GM19468 (cell line): Measurements from ENCODE around the gene TRPM6.
"Not testable (repeated sequence)": the region's sequence is repeated elsewhere in the genome, so short reads cannot be mapped to it uniquely, and the experiment has no call there.

ENCODE experiments used
- ATAC-seq: cut with Tn5 transposase; IDR thresholded peaks from one replicate; pipeline ENCODE4 v1.9.1; 2021; ENCODE audit warnings: mild to moderate bottlenecking, moderate library complexity, moderate number of reproducible peaks; ENCODE audit not compliant: unreplicated experiment; ENCODE audit errors: extremely low read depth

TRPM6 gene

DNA sequence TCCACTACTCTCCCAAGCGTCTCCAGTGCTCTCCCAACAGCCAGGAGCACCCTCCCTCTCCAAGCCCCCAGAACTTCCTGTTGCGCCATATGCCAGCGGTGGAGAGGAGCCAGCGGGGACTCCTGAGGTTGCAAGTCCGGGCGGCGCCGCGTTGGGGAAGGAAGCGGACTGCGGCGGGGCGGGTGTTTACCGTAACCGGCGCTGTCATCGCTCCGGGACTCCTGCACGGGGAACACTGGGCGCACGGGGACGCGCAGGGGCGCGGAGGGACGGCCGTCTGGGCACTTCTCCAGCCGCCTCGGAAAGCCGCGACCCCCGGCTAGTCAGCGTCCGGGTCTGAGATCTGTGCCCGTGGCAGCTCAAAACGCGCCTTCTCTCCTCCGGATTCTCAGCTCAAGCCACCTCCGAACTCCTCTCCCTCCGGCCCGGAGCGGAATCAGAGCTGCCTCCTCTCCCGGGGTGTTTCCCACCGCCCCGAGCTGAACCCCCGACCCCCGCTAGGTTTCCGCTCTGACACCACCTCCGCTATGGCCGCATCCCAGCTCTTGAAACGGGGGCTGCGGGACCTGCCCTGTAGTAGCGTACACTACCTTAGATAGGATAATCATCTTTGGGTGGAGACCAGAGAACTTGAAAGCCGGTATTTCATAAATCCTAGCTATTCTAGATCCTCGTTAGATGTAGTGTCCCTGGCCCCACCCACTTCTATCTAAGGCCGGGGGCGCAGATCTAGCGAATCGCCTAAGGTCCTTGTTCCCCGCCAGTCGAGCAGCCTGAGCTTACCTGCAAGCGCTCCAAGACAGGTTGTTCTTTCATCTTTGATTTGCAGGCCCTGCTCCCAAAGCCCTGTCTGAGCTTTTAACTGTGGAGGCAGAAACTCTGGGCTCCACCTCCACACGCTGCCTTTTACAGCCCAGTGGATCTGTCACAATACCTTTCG is at the start of gene TRPM6:
TRPM6 (minus strand) TSS at position 881 of the 940 bp plus-strand sequence; CDS start at position 816, 65 bp downstream.
- no peak for ATAC-seq

DNA sequence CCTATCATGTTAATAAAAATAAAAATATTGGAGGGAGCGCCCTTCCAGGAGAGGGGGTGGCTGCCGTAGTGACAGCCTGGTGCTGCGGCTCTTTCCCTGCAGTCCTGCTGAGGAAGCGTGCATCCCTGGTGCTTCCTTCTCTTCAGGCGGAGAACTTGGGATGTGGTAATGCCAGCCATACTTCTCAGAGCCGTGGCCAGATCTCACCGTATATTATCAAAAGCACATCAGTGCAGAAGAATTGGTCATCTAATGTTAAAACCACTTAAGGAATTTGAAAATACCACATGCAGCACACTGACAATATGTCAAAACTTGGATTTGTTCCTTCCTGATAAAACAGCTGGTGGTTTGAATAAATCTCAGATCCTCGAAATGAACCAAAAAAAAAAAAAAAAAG is 47.3 kb upstream of the TRPM6 start:
- no peak for ATAC-seq

DNA sequence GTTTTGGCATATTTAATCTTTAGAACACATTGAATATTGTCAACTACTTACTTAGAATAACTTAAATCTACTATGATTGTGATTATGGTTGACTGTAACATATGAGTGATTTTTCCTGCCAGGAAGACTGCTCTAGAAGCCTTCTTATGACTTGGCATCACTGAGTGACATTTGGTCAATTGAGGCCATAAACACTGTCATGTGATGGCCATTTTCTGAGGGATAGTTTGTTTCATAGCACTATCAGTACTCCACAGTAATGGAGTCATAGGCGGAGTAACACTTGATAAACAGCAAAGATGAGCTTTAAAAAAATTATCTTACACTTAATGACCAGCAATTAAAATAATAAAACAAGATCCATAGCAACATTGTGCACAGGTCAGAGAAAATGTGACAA is 34.0 kb upstream of the TRPM6 start:
- no peak for ATAC-seq

DNA sequence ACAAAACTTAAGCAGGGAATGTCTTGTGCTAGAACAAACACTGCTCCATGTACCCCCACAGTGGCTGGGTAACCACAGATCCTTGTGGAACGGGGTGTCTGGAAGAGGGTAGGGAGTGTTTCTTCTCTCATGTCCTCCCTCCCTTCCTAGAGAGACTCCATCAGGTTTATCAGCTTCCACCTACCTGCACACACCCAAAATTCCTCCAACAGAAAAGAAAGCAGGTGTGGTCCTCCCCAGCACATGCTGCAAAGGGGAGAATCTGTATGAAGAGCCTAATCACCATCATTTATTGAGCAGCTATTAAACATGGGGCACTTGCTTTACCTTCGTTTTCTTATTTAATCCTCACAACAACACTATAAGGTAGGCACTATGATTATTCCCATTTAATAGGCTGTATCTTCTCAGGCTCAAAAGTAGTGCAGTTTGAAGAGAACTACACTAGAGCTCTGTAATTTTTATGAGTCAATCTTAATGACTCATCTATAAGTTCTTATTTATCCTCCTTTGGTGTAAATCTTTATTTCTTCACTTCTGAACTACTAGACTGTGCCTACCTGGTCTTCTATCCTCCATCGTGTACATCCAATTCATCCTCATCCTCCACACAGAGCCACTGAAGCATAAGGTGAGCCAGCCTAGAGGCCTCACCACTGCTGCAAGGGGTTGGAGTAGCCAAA is 33.4 kb upstream of the TRPM6 start:
- ATAC-seq = no peak

DNA sequence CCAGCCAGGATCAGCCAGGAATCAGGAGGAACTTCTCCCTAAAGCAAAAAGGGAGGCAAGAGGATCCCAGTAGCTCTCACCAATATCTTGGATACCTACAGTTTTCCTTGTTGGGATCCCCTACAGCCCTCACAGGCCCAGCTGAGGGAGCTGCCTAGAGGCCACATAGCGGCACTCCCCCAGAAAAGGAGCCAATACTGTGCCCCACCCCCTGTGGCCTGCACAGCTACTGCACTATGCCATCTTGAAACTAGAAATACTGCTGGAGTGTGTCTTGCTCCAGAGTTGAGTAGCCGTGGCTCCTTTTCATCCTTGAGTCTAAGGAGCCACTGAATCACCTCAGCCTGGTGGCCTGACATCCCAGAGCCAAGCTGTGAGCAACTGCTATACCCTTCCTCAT is 22.3 kb upstream of the TRPM6 start:
- no peak for ATAC-seq

DNA sequence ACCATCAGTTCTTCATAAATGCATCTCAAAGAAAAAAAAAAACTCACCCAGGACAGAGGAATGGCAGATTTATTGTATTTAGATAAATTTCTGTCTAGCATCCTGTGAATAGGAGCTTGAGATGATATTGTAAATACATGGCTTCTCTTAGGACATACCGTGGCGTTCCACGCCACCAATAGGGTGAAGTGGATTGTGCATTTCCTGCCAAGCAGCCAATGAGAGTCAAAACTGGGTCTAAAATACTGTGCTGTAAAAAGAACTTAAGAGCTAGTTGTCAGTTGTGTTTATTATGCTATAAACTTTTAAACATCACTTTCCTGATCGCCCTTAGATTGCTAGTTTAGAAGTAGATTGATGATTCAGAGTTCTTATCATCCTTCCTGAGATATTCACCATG is 20.9 kb upstream of the TRPM6 start:
- no peak for ATAC-seq

GRCh38 chr9:74907085-74907484 is 19.4 kb upstream of the TRPM6 start:
- no peak for ATAC-seq

DNA sequence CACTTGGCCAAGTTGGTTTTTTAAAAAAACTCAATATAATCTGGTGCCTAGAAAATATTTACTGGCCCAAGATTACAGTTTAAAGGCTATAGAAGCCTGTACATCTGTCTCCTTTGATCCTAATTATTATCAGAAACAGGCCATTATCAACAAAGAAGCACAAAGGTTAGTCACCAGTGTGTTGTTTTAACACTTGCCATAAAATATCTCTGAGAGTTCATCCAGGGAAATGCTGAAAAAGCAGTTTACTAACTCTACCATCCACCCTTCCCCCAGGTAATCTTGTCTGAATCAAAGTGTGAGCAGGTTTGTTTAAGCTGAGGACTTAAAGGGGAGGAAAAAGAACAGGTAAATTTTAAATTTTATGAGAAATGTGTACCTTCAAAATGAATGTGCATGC is 13.3 kb upstream of the TRPM6 start:
- no peak for ATAC-seq

GRCh38 chr9:74888449-74888848 is 728 bp upstream of the TRPM6 start:
- ATAC-seq = not testable (repeated sequence)

DNA sequence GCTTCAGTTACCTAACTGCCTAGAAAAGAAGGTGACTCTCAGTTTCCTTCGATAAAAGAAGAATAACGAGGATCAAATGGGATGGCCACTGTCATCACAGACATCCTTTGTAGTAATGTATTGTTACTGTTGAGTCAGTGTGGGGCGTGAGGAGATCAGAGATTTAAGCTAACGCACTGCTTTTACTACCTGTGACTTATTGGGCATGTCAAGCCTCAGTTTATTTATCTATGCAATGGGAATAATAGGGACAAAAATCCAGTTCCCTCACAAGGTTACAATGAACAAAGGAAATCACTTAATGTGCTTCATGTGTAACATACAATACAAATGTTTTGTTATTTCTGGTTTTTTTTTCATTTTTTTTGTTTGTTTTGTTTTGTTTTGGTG is 255 bp upstream of the TRPM6 start:
- ATAC-seq = no peak

- no peak for ATAC-seq
Measured at GRCh38 chr9:74876382-74876949, 11.3 kb downstream of the TRPM6 start.

DNA sequence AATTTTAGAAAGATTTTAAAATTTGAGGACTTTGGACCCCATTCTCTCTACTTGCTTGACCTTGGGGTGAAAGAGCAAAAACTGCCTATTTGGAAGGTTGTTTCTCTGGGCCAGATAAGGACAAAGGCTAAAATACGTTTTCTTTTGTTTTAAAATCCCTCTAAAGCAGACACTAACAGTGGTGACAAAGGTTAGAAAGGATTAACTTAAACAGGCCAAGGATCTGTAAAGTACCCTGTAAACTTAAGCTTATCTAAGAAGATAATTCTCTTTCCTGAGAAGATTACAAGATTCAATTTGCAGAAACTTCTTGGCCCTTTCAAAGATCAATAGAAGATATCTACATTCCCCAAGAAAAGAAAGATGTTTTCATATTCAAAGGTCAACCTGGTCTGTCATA is 12.1 kb downstream of the TRPM6 start:
- ATAC-seq = no peak

DNA sequence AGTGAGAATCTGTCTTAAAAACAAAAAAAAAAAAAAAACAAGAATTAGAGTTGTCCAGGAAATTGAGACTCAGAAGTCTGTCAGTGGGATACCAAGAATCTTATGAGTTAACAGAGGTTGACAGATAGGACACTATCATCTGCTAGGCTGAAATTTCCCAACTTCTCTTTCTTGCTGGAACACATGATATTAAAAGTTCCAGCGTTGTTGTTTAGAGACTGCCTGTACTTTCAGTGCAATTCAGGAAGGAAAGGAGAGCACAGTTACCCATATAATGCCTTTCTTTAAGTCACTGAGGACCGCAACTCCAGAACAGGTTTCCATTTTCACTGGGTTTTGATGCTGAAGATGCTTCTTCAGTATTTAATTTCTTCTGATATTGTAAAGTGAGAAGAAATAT is 13.5 kb downstream of the TRPM6 start:
- no peak for ATAC-seq

- ATAC-seq = no peak
Measured at GRCh38 chr9:74872619-74873233, 15.0 kb downstream of the TRPM6 start.

- ATAC-seq = no peak
Measured at GRCh38 chr9:74867483-74867882, 20.2 kb downstream of the TRPM6 start.

DNA sequence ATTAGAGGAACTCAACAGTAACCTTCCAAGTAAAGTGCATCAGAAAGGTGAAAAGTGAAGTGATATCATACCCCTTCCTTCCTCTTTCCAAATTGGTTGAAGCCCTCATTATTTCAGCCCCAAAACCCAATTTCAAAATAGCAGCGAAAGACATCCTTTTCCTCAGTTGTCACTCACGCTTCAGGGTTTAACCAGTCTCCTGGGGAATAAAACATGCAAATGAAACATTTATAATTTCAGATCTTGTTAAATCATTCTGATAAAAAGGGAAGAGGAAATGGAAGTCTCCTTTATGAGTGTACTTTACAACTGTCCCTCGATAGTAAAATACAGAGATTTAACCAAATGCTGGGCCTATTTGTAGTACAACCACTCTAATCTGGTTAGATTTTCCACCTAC is 22.5 kb downstream of the TRPM6 start:
- no peak for ATAC-seq

GRCh38 chr9:74861773-74862474 is 25.8 kb downstream of the TRPM6 start:
- ATAC-seq = no peak

DNA sequence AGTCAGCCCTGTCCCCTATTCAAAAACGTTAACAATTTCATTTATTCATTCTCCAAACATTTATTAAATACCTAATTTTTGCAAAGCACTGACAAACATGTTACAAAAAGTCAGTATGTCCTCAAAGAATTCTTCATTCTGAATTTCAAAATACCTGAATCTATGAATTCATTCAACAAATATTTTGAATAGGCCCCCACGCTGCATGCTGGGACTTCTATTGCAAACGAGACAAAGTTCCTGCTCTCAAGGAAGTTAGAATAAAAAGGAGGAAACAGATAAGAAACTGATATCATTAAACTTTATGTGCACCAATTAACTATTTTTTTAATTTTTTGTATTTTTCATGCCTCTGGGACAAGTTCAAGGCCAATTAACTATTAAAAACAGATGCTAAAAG is 26.6 kb downstream of the TRPM6 start:
- no peak for ATAC-seq

- ATAC-seq = not testable (repeated sequence)
Measured at GRCh38 chr9:74860247-74860646, 27.5 kb downstream of the TRPM6 start.

DNA sequence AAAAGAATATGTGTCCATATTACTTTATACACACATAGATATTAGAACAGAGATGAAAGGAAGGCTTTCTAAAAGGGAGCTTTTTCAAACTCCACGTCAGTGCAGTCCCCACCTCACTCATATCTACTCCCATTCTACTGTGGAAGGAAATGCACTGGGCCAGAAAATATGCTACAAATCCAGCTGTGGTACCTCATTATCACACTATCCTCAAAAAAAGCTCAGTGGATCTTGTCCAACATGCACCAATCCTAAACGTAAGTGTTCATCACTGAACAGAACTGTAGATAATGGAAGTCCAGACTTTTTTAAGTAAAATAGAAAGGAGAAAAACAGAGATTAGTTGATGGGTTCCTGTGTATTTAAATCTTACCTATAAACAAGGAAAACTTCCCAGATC is 27.9 kb downstream of the TRPM6 start:
- ATAC-seq = no peak
